GM19099 (cell line): ENCODE results near the gene MOK.

ENCODE experiments used
- POLR2A ChIP-seq: IDR thresholded peaks from 3 replicates; pipeline ENCODE4 v1.6.1; 2011; ENCODE audit warnings: low read depth; ENCODE audit not compliant: insufficient read length; ENCODE audit errors: extremely low read depth

MOK gene

GRCh38 chr14:102297436-102298170, 7.4 kb downstream of the MOK start:
- no peak for TF ChIP-seq POLR2A

DNA sequence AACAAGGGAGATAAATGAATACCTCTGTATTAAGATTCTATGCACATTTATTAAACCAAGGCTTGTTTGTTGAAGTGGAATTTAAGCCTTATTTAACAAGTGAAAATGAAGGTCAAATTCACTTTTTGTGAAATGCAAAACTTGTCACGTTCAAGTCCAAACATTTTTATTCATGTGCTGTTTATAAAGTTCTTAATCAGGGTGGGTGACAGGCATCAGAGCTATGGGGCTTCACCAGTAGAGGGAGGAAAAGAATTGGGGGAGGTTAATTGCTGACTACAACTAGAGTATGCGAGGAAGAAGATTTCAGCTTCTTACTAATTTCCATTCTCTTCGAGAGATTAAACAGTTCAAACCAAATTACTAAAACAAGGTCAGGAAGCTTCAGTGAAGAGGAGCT, 9.7 kb downstream of the MOK start:
- no peak for TF ChIP-seq POLR2A

- no peak for TF ChIP-seq POLR2A
These were observed 11.2 kb downstream of the MOK start for GRCh38 chr14:102293781-102294180.

GRCh38 chr14:102292441-102292840, 12.5 kb downstream of the MOK start:
- no peak for TF ChIP-seq POLR2A

DNA sequence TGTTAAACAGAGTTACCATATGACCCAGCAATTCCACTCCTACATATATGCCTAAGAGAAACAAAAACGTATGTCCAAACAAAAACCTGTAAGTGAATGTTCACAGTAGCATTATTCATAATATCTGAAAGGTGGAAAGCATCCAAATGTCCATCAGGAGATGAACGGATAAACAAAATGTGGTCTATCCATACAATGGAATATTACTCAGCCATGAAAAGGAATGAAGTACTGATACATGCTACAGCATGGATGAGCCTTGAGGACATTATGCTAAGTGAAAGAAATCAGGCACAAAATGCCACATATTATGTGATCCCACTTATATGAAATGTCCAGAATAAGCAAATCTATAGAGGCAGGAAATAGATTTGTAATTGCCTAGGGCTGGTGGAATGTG, 16.8 kb downstream of the MOK start:
- no peak for TF ChIP-seq POLR2A

- no peak for TF ChIP-seq POLR2A
These were observed 19.9 kb downstream of the MOK start for GRCh38 chr14:102285106-102285505.

GRCh38 chr14:102283631-102284129, 21.3 kb downstream of the MOK start:
- TF ChIP-seq POLR2A = no peak

- no peak for TF ChIP-seq POLR2A
These were observed 22.1 kb downstream of the MOK start for GRCh38 chr14:102282751-102283465.

GRCh38 chr14:102280376-102280962, 24.5 kb downstream of the MOK start:
- TF ChIP-seq POLR2A = no peak

- TF ChIP-seq POLR2A = no peak
These were observed 25.1 kb downstream of the MOK start for GRCh38 chr14:102279688-102280348.

DNA sequence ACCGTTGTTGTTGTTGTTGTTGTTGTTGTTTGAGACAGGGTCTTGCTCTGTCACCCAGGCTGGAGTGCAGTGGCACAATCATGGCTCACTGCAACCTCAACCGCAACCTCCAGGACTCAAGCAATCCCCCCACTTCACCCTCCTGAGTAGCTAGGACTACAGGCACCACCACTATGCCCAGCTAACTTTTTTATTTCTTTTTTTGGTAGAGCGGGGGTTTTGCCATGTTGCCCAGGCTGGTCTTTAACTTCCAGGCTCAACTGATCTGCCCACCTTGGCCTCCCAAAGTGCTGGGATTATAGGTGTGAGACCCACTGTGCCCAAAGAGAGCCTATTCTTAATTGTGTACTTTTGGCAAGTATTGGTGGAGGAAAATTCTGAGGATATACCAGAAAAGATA, 25.7 kb downstream of the MOK start:
- no peak for TF ChIP-seq POLR2A

GRCh38 chr14:102278631-102278935, 26.4 kb downstream of the MOK start:
- TF ChIP-seq POLR2A = no peak

DNA sequence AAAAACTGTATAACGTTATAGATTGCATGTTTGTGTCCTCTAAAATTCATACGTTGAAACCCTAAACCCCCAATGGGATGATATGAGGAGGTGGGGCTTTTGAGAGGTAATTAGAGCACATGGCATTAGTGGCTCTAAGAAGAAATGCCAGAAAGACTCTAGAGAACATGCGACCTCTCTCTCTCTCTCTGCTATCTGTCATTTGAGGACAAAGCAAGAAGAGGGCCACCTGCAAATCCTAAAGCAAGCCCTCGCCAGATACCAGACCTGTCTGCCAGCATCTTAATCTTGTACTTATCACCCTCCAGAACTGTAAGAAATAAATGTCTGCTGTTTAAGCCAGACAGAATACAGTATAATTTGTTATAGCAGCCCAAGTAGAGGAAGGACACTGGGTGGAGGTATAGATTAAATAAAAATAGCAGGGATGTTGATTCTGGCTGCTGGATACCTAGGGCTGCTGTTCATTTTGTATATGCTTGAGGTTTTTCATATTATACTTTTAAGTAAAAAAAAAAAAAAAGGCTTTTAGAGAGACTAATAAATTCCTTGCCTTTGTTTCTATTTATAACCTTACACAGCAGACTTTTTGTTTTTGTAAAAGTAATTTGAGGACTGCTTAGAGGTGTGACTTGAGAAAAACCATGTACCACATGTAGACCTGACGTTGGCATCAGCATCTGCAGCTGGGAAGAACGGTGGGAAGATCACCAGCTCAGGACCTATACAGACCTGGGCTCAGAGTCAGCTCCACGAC, 26.9 kb downstream of the MOK start:
- TF ChIP-seq POLR2A = no peak

GRCh38 chr14:102275866-102276265, 29.1 kb downstream of the MOK start:
- TF ChIP-seq POLR2A = no peak

GRCh38 chr14:102272392-102272791, 32.6 kb downstream of the MOK start:
- TF ChIP-seq POLR2A = no peak
